ENCODE data around the gene CES1.
"Not testable (repeated sequence)": the region's sequence is repeated elsewhere in the genome, so short reads cannot be mapped to it uniquely, and the experiment has no call there.

GRCh38 chr16:55808286-55808685, 24.6 kb downstream of the CES1 start:
- TF ChIP-seq POLR2A, CTCF, POLR2AphosphoS5 (IDR thresholded peaks at IDR 0.05): not testable (repeated sequence)
